Progenitor cell of endocrine pancreas (in vitro differentiated cells): ENCODE measurements around the gene CCDC148. TPM values are rescaled to one million over a fixed set of nuclear protein-coding genes. Genes with fewer than 3 reads are reported as not detected.

Source experiments
- DNase-seq: peaks from one replicate; pipeline ENCODE4 v3.0.0; 2021; ENCODE audit warnings: low spot score; ENCODE audit not compliant: unreplicated experiment
- H3K27ac Mint-ChIP-seq: 2 replicates; pipeline ENCODE4 v1.8.0; 2021; ENCODE audit warnings: mild to moderate bottlenecking, moderate library complexity, mixed read lengths
- H3K27me3 Mint-ChIP-seq: 2 replicates; pipeline ENCODE4 v1.8.0; 2021; ENCODE audit warnings: mixed read lengths
- H3K36me3 Mint-ChIP-seq: 2 replicates; pipeline ENCODE4 v1.8.0; 2022; ENCODE audit warnings: mixed read lengths; ENCODE audit not compliant: insufficient read depth
- H3K4me1 Mint-ChIP-seq: 2 replicates; pipeline ENCODE4 v1.8.0; 2021; ENCODE audit warnings: low read depth, mixed read lengths
- H3K4me3 Mint-ChIP-seq: 2 replicates; pipeline ENCODE4 v1.8.0; 2021; ENCODE audit warnings: low read depth, mild to moderate bottlenecking, moderate library complexity, mixed read lengths
- H3K9me3 Mint-ChIP-seq: 2 replicates; pipeline ENCODE4 v1.8.0; 2021; ENCODE audit warnings: low read depth, mixed read lengths
- CTCF ChIP-seq: fragments of 200-600 bp; sonication (generic); IDR thresholded peaks from one replicate; pipeline ENCODE4 v1.5.0; 2021; ENCODE audit warnings: antibody characterized with exemption, mild to moderate bottlenecking; ENCODE audit not compliant: unreplicated experiment
- long read RNA-seq: library from polyadenylated mRNA; unstranded; transcript quantifications from one replicate; pipeline ENCODE4 v2.0.0, GENCODE V29; 2020
- total RNA-seq: library from RNA; stranded (reverse); gene quantifications from 2 replicates; pipeline ENCODE4 v1.2.1, GENCODE V29; 2021

Gene CCDC148
- total RNA-seq = 3.9 and 4.6 TPM in 2 replicates
- long read RNA-seq, partial matches to known transcripts = 2 of 7 reads
- long read RNA-seq, other reads (novel, unspliced or antisense) = 5 of 7 reads

DNA sequence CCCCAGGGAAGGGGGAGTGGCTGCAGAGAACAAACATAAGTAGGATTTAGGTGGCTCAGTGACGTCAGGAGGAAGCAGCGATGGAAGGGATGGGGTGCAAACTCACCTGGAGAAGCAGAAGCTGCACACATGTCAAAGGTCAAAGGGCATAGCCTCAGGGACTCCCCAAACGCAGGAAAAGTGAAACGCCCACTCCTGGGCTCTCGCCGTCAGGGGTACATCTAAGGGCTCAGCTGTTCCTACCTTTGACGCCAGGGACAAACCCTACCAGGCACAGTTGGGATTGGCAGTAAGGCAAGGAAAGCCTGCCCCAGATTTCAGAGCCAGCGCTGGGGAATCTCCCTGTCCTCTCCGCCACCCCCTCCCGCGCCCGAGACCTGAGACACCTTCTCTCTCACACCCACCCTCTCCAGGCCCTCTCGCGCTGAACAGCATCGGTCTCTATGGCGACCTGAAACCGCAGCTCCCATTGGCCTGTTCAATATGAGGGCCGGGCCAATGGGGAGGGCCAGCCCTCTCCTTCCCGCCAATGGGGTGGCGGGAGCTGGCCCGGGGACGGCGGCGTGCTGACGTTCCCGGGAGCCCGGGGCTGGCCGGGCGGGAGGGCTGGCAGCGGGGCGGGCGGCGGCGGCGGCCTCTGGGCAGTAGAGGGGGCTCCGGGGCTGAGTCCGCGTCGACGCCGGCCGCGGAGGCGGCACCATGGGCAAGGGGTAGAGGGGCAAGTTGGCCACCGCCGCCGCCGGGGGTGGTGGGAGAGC is at the start of gene CCDC148, which contains the start of gene PKP4:
CCDC148 (minus strand) TSS at position 445 of the 758 bp plus-strand sequence; CDS start at position 131, 314 bp downstream.
PKP4 (plus strand) TSS at position 644 of the 758 bp plus-strand sequence. CDS start 76,233 bp downstream, outside the sequence.
- no peaks in the 10 kb centered on the region for H3K36me3 Mint-ChIP-seq
- H3K4me3 Mint-ChIP-seq = peak within 1 kb of the TSS; percentile 90
- TF ChIP-seq CTCF = no peak
- H3K9me3 Mint-ChIP-seq = no peaks in the 10 kb centered on the region
- peak; percentile 83 for DNase-seq
- peak within 1 kb of the TSS; percentile 95 for H3K27ac Mint-ChIP-seq
- peaks cover 31% of the 10 kb centered on the region for H3K4me1 Mint-ChIP-seq
- no peaks in the 10 kb centered on the region for H3K27me3 Mint-ChIP-seq

- Mint-ChIP-seq H3K27ac (peak overlapping the region; percentile 85), H3K4me3 (no peak overlapping the region), H3K4me1 (peaks cover 20% of the 10 kb centered on the region), H3K27me3 (no peaks in the 10 kb centered on the region), H3K36me3 (no peaks in the 10 kb centered on the region), H3K9me3 (no peaks in the 10 kb centered on the region)
- DNase-seq = no peak
- no peak for TF ChIP-seq CTCF
Observed at GRCh38 chr2:158505448-158505934, 48.9 kb upstream of the CCDC148 start.

DNA sequence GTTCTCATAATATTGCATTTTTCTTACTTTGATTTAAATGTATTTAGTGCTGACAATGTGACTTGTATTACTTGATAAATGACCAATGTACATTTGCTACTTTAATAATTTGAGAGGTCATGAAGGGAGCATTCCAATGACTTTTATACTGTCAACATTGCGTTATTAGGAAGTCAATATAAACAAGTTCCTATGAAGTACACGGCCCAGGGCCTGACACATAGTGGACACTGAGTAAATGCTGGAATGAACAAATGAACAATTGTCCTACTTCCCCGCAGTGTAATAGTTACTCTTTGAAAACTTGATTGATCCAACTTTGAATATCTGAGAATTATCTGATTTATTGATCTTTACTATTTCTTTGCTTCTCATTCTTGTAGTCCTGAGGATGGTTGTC is 47.5 kb upstream of the CCDC148 start:
- Mint-ChIP-seq H3K36me3 (no peaks in the 10 kb centered on the region), H3K4me1 (peaks cover 18% of the 10 kb centered on the region), H3K27ac (no peak overlapping the region), H3K9me3 (no peaks in the 10 kb centered on the region), H3K4me3 (no peak overlapping the region), H3K27me3 (no peaks in the 10 kb centered on the region)
- TF ChIP-seq CTCF = no peak
- DNase-seq = no peak

DNA sequence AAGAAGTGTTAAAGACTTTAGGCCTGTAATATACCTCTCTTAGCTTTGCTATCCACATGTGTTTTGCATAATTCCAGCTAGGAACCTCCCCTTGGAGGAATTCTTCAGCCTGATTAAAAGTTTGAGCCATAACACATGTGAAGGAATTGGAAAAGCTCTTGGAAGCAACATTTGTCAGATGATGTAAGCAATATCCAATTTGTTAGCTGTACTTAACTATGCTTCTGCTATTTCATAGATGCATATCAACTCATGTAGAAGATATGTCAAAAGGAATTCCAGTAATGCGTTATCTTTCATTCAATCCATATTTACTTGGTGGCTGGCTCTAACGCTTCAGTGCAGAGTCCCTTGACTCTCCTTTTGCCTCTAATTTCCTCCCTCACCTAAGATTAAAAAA is 46.4 kb upstream of the CCDC148 start:
- Mint-ChIP-seq H3K4me3 (no peak overlapping the region), H3K9me3 (no peaks in the 10 kb centered on the region), H3K4me1 (peaks cover 20% of the 10 kb centered on the region), H3K36me3 (no peaks in the 10 kb centered on the region), H3K27ac (no peak overlapping the region), H3K27me3 (no peaks in the 10 kb centered on the region)
- no peak for TF ChIP-seq CTCF
- DNase-seq = no peak

DNA sequence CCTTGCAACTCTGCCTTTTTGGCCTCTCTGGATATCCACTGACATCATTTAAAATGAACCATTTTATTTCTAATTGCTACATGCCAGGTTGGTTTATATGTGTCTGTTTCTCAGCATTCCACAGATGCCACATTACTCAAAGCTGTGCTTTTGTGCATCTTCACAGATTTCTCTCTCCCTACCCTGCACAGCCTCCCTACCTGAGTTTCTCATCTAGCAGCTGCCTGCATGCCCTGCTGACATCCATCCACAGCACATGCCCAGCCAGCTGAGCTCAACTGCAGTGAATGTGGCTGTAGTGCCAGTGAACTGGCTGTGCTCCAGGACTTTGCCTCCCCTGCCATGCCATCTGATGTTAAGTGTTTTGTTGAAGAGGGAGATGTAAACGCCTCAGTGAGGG is 44.7 kb upstream of the CCDC148 start:
- Mint-ChIP-seq H3K36me3 (no peaks in the 10 kb centered on the region), H3K4me3 (no peak overlapping the region), H3K27me3 (no peaks in the 10 kb centered on the region), H3K9me3 (no peaks in the 10 kb centered on the region), H3K27ac (no peak overlapping the region), H3K4me1 (peaks cover 31% of the 10 kb centered on the region)
- no peak for DNase-seq
- no peak for TF ChIP-seq CTCF
